ENCODE measurements around the gene FHOD3.

The FHOD3 gene

DNA sequence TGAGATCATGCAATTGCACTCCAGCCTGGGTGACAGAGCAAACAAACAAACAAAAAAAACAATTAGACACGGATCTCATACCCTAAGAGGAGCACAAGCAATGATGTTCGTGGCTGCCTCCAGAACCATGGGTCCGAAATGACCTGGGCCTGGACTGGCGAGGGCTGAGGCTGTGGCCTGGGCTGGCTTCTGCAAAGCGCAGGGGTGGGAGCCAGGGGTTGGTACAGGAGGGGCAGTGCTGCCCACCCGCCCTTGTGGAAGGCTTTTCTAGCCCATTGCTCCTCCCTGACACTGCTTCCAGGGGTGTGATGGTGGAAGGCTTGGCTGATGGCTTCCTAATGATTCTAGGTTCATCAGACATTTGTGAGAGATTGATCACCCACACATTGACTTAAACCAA is 167.8 kb downstream of the FHOD3 start:
- DNase-seq (ENCODE audit: low read depth in 2 of 2, low spot score in 1 of 2) = no peak

GRCh38 chr18:36465970-36466369 is 168.5 kb downstream of the FHOD3 start:
- no peak for DNase-seq (ENCODE audit: low read depth in 2 of 2, low spot score in 1 of 2)

DNA sequence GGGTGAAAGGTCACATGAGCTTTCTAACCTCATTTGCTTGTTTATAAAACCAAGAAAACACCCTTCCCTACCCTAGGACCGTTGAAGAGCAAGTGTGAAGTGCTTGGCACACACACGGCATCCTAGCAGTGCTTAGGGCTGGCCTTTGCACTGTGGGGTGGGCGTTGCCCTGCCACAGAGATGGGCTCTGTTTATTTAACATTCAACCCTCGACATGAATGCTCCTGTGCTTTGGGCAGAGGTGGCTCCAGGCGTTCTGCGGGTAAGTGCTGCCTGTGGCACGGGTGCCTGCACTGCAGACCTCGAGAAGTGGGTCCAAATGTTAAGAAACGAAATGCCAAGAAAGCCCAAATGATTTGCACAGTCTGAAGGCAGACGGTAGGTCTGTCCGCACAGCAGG is 170.1 kb downstream of the FHOD3 start:
- no peak for DNase-seq (ENCODE audit: low read depth in 2 of 2, low spot score in 1 of 2)

GRCh38 chr18:36468161-36468560 is 170.6 kb downstream of the FHOD3 start:
- no peak for DNase-seq (ENCODE audit: low read depth in 2 of 2, low spot score in 1 of 2)

GRCh38 chr18:36469461-36469860 is 171.9 kb downstream of the FHOD3 start:
- DNase-seq (ENCODE audit: low read depth in 2 of 2, low spot score in 1 of 2) = no peak

GRCh38 chr18:36470896-36471295 is 173.4 kb downstream of the FHOD3 start:
- DNase-seq (ENCODE audit: low read depth in 2 of 2, low spot score in 1 of 2) = no peak

GRCh38 chr18:36471393-36471792 is 173.9 kb downstream of the FHOD3 start:
- no peak for DNase-seq (ENCODE audit: low read depth in 2 of 2, low spot score in 1 of 2)

DNA sequence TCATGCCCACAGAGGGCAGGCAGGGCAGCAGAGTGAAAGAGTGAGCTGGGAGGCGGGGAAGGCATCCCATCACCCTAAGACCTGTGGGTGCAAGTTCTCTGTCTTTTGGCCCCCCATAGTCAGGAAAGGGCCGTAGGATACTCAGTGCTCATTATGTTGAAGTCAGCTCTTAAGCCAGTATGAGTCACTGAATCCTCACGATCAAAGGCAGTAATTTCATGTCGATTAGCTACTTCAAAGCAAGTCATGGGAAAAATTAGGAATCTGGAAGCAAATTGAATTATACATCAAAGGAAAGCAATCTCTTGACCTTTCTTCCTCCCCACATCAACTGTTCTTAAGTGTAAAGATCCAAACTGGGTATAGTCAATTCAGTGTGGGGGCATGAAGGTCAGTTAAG is 178.9 kb downstream of the FHOD3 start:
- no peak for DNase-seq (ENCODE audit: low read depth in 2 of 2, low spot score in 1 of 2)

- no peak for DNase-seq (ENCODE audit: low read depth in 2 of 2, low spot score in 1 of 2)
Observed at GRCh38 chr18:36477776-36478175, 180.3 kb downstream of the FHOD3 start.

- DNase-seq (ENCODE audit: low read depth in 2 of 2, low spot score in 1 of 2) = no peak
Observed at GRCh38 chr18:36481201-36481657, 183.7 kb downstream of the FHOD3 start.

GRCh38 chr18:36481935-36482334 is 184.4 kb downstream of the FHOD3 start:
- DNase-seq (ENCODE audit: low read depth in 2 of 2, low spot score in 1 of 2) = no peak

DNA sequence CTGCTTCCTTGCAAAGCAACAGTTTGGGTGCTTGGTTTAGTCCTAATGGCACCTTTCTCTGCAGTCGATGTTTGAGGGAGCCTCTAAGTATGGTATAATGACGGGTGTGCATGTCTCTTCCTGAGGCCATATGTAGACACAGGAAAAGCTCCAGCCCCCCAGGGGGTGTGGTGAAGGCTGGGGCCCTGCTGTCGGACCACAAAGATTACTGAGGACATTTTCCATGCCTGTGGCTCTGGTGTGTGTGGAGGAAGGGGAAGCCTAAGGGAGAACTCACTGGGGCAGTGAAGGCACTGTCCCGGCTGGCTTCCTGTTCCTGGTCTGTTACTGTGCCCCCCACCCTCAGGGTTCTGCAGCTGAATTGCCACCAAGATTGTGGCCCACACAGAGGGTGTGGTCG is 187.1 kb downstream of the FHOD3 start:
- no peak for DNase-seq (ENCODE audit: low read depth in 2 of 2, low spot score in 1 of 2)

- DNase-seq (ENCODE audit: low read depth in 2 of 2, low spot score in 1 of 2) = no peak
Observed at GRCh38 chr18:36485772-36486171, 188.3 kb downstream of the FHOD3 start.

GRCh38 chr18:36488131-36488530 is 190.6 kb downstream of the FHOD3 start:
- no peak for DNase-seq (ENCODE audit: low read depth in 2 of 2, low spot score in 1 of 2)

GRCh38 chr18:36490897-36491296 is 193.4 kb downstream of the FHOD3 start:
- no peak for DNase-seq (ENCODE audit: low read depth in 2 of 2, low spot score in 1 of 2)

GRCh38 chr18:36492604-36493329 is 195.3 kb downstream of the FHOD3 start:
- DNase-seq (ENCODE audit: low read depth in 2 of 2, low spot score in 1 of 2) = no peak

DNA sequence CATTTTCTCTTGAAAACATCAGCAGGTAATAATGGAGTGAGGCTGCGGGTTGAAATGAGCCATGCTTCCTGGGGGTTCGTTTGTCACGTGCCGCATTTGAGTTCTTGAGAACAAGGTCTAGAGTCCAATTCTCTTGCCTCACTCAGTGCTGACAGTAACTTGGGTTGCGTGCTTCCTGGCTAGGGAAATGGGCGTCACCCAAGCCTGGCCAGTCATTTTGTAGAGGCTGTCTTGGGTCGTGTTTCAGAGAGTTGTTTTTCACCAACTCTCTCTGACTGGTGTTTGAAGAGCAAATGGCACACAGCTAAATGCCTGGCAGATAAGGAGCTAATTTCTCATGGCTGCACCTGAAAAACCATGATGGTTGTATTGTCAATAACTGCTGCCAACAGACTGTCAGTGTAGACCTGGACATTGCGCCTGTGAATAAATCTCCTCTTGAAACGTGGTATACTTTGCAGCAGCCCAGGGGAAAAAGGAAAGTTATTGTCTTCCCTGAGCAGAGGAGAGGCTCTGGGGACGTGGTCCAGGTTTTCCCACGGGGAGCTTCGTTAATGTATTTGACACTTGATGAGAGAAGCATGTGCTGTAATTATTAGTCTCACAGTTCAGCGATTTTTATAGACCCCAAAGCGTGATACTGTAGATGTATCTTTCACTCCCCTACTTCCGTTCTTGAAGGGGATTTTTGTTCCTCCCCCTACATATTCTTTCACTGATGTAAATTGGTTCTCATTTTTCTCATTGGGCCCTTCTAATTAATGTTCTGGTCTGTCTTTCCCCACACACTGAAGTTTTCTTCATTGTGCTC is 196.0 kb downstream of the FHOD3 start:
- DNase-seq (ENCODE audit: low read depth in 2 of 2, low spot score in 1 of 2) = no peak

- no peak for DNase-seq (ENCODE audit: low read depth in 2 of 2, low spot score in 1 of 2)
Observed at GRCh38 chr18:36494160-36494437, 196.6 kb downstream of the FHOD3 start.

DNA sequence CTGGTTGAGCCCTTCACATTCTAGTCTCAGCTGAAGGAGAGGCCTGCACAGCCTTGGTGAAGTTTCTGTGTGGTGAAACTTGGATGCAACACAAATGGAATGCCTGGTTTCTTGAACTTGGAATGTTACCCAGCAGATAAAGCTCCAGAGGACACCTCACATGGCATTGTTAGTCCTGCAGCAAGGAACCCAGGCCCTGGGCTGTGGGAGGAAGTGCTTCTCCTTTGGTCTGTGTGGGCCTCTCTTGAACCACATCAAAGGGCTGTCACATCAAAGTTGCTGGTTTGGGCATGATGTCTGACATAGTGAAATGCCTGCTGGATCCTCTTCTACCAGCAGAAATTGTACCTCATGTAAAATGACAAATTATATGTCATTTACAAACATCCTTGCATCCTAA is 198.5 kb downstream of the FHOD3 start:
- no peak for DNase-seq (ENCODE audit: low read depth in 2 of 2, low spot score in 1 of 2)

- DNase-seq (ENCODE audit: low read depth in 2 of 2, low spot score in 1 of 2) = no peak
Observed at GRCh38 chr18:36499938-36500337, 202.4 kb downstream of the FHOD3 start.

DNA sequence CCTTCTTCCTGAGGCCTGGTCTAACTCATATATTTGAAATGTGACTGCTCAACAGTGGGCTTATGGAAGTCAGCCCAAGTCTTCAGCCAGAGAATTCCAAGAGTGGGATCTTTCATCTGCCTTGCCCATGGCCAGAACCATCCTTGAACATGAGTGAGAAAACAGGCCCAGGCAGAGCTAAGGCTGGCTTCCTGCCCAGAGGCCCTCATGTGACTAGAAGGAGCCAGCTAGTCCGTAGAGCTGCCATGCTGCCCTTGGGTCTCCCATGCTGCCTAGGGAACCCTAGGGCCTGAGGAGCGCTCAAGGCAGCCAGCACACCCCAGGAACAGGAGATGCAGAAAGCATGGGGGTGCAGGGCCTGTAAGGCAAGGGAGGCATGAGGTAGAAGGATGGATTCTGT is 203.6 kb downstream of the FHOD3 start:
- no peak for DNase-seq (ENCODE audit: low read depth in 2 of 2, low spot score in 1 of 2)

GRCh38 chr18:36503477-36503876 is 206.0 kb downstream of the FHOD3 start:
- DNase-seq (ENCODE audit: low read depth in 2 of 2, low spot score in 1 of 2) = no peak

GRCh38 chr18:36504928-36505327 is 207.4 kb downstream of the FHOD3 start:
- no peak for DNase-seq (ENCODE audit: low read depth in 2 of 2, low spot score in 1 of 2)

Measured in stimulated activated CD8-positive, alpha-beta memory T cell treated with anti-CD3 and anti-CD28 coated beads, Interleukin-4, amount 100 ng/mL, for 1 hour (primary cell).